A673 (cell line): ENCODE results near the gene EFNA5. TPM values are rescaled to one million over a fixed set of nuclear protein-coding genes. Genes with fewer than 3 reads are reported as not detected.
A peak's percentile ranks its signal among the peaks of the same experiment; 100 is the strongest.

ENCODE experiments used
- BruUV-seq: library from RNA; stranded (reverse); fragments of 400-500 nt; replicated peaks from 2 replicates; lab custom pipeline; 2021; lab: Mats Ljungman, UMichigan
- CTCF ChIA-PET: fragments of 300-600 bp; sonication (Branson Sonifier 250); formaldehyde crosslinking; loops from one replicate; lab custom pipeline; 2022; ENCODE audit warnings: antibody characterized with exemption; lab: Charles Lee
- POLR2A ChIA-PET: fragments of 300-600 bp; sonication (Branson Sonifier 250); formaldehyde crosslinking; loops from one replicate; lab custom pipeline; 2022; ENCODE audit warnings: antibody characterized with exemption; ENCODE audit not compliant: low non-redundant PET; lab: Charles Lee
- DNase-seq: peaks from one replicate; pipeline ENCODE4 v3.0.0-alpha.2; 2015; ENCODE audit warnings: low spot score
- H3K27ac ChIP-seq: fragments of 200-600 bp; sonication (generic); 2 replicates; pipeline ENCODE4 v1.5.1; 2016; ENCODE audit warnings: mixed run types, low read depth, mild to moderate bottlenecking, mixed read lengths, antibody characterized with exemption, low read length; ENCODE audit not compliant: poor library complexity, severe bottlenecking
- H3K27me3 ChIP-seq: fragments of 200-600 bp; sonication (generic); replicated peaks from 2 replicates; pipeline ENCODE4 v1.6.1; 2017; ENCODE audit warnings: mixed run types, low read depth, mild to moderate bottlenecking, mixed read lengths, antibody characterized with exemption, low read length; ENCODE audit not compliant: insufficient read depth, poor library complexity
- H3K36me3 ChIP-seq: fragments of 200-600 bp; sonication (generic); 2 replicates; pipeline ENCODE4 v1.6.1; 2016; ENCODE audit warnings: mixed run types, mild to moderate bottlenecking, mixed read lengths, antibody characterized with exemption, low read length; ENCODE audit not compliant: insufficient read depth, poor library complexity, severe bottlenecking
- H3K4me1 ChIP-seq: fragments of 200-600 bp; sonication (generic); 2 replicates; pipeline ENCODE4 v1.6.1; 2017; ENCODE audit warnings: mixed run types, mild to moderate bottlenecking, mixed read lengths, antibody characterized with exemption, low read length; ENCODE audit not compliant: insufficient read depth, poor library complexity, severe bottlenecking
- H3K4me3 ChIP-seq: fragments of 200-600 bp; sonication (generic); 2 replicates; pipeline ENCODE4 v1.5.1; 2016; ENCODE audit warnings: low read depth, mixed run types, mild to moderate bottlenecking, mixed read lengths, low read length; ENCODE audit not compliant: poor library complexity, severe bottlenecking
- H3K9me3 ChIP-seq: fragments of 200-600 bp; sonication (generic); 2 replicates; pipeline ENCODE4 v1.6.1; 2016; ENCODE audit warnings: mixed run types, low read depth, mild to moderate bottlenecking, mixed read lengths, antibody characterized with exemption, low read length; ENCODE audit not compliant: poor library complexity, severe bottlenecking
- CTCF ChIP-seq: fragments of 300-800, 200-600 bp; sonication (generic); conservative IDR thresholded peaks from 2 replicates; pipeline ENCODE4 v1.5.1; 2017; ENCODE audit warnings: low read depth, mild to moderate bottlenecking, antibody characterized with exemption, low read length, moderate library complexity, mixed read lengths
- EZH2 ChIP-seq: fragments of 200-600 bp; sonication (generic); IDR thresholded peaks from 2 replicates; pipeline ENCODE4 v1.6.1; 2017; ENCODE audit warnings: borderline replicate concordance, low read depth, mild to moderate bottlenecking, mixed read lengths, antibody characterized with exemption, low read length; ENCODE audit not compliant: poor library complexity, severe bottlenecking
- intact Hi-C: fragments of 100-400 bp; cut with micrococcal nuclease; formaldehyde crosslinking; loops from one replicate; pipeline ENCODE4 v1.10.0; 2022; ENCODE audit not compliant: unreplicated experiment
- total RNA-seq: library from RNA; stranded (reverse); gene quantifications from 2 replicates; pipeline ENCODE4 v1.2.3, GENCODE V29; 2021

The EFNA5 gene
- total RNA-seq, 1 experiment from 2014 or later: 16.7 TPM

- BruUV-seq: no TSS peak
- Histone ChIP-seq H3K27ac (no peak overlapping the region), H3K36me3 (no peaks in the 10 kb centered on the region), H3K9me3 (no peaks in the 10 kb centered on the region), H3K27me3 (no peaks in the 10 kb centered on the region), H3K4me1 (peaks cover 20% of the 10 kb centered on the region), H3K4me3 (no peak overlapping the region)
- ChIA-PET CTCF (no interaction called here), POLR2A (no interaction called here)
- intact Hi-C loops: no loop called here
- DNase-seq: peak; percentile 17
- TF ChIP-seq EZH2 (no peak), CTCF (no peak)
These were observed 34.2 kb downstream of the EFNA5 start for GRCh38 chr5:107636555-107636954.

- no peaks in the 10 kb centered on the region for H3K36me3 ChIP-seq
- H3K27ac ChIP-seq: no peak overlapping the region
- no peaks in the 10 kb centered on the region for H3K27me3 ChIP-seq
- no peak overlapping the region for H3K4me3 ChIP-seq
- CTCF ChIA-PET: no interaction called here
- intact Hi-C loops: no loop called here
- TF ChIP-seq CTCF (no peak), EZH2 (no peak)
- H3K9me3 ChIP-seq: no peaks in the 10 kb centered on the region
- POLR2A ChIA-PET: no interaction called here
- H3K4me1 ChIP-seq: peaks cover 20% of the 10 kb centered on the region
- DNase-seq: no peak
- no TSS peak for BruUV-seq
These were observed 34.7 kb downstream of the EFNA5 start for GRCh38 chr5:107636068-107636467.

GRCh38 chr5:107634981-107635848 lies 35.5 kb downstream of the EFNA5 start:
- intact Hi-C loops: no loop called here
- no peak overlapping the region for H3K27ac ChIP-seq
- ChIA-PET CTCF (interaction anchor here (0.5 kb wide), 1 partner anchor 1366 kb away, joined by 3 read pairs; no protein-coding TSS in a partner anchor), POLR2A (no interaction called here)
- H3K4me3 ChIP-seq: no peak overlapping the region
- no peak for TF ChIP-seq CTCF
- no peak for TF ChIP-seq EZH2
- H3K4me1 ChIP-seq: peaks cover 20% of the 10 kb centered on the region
- no peaks in the 10 kb centered on the region for H3K36me3 ChIP-seq
- no peaks in the 10 kb centered on the region for H3K27me3 ChIP-seq
- DNase-seq: peak; percentile 9
- no peaks in the 10 kb centered on the region for H3K9me3 ChIP-seq
- no TSS peak for BruUV-seq
